Esophagus squamous epithelium (tissue), 5 donors: ENCODE results near the gene ARHGEF28. TPM values are rescaled to one million over a fixed set of nuclear protein-coding genes. Genes with fewer than 3 reads are reported as not detected.

Source experiments
- DNase-seq: peaks from one replicate; lab custom pipeline; 2025; lab: John Stamatoyannopoulos, UW
- H3K27ac ChIP-seq, 4 donors: fragments of 200-600 bp; sonication (generic); one replicate each; pipeline ENCODE4 v1.5.1; 2016 to 2019; ENCODE audit warnings: mild to moderate bottlenecking in 1 of 4
- H3K27me3 ChIP-seq, 4 donors: fragments of 200-600 bp; sonication (generic); 1 replicate in 3 of 4; 2 replicates in 1 of 4; pipeline versions ENCODE4 v1.5.1 to v1.6.0; 2017 to 2021; ENCODE audit warnings: antibody characterized with exemption in 1 of 4
- H3K36me3 ChIP-seq, 3 donors: fragments of 200-600 bp; sonication (generic); one replicate each; pipeline ENCODE4 v1.5.1; 2016 to 2019
- H3K4me1 ChIP-seq, 3 donors: fragments of 200-600 bp; sonication (generic); one replicate each; pipeline ENCODE4 v1.5.1; 2017 to 2019
- H3K4me3 ChIP-seq, 4 donors: fragments of 200-600 bp; sonication (generic); 1 replicate in 3 of 4; 2 replicates in 1 of 4; pipeline ENCODE4 v1.5.1; 2016 to 2019; ENCODE audit warnings: mild to moderate bottlenecking in 2 of 4, moderate library complexity in 1 of 4
- H3K9me3 ChIP-seq, 3 donors: fragments of 200-600 bp; sonication (generic); one replicate each; pipeline ENCODE4 v1.5.1; 2016 to 2019
- POLR2A ChIP-seq, 4 donors: fragments of 450-650 bp; IDR thresholded peaks; one replicate each; pipeline ENCODE4 v1.6.1; 2017; ENCODE audit warnings: antibody characterized with exemption in 4 of 4, mild to moderate bottlenecking in 4 of 4, moderate library complexity in 3 of 4
- WGBS, 2 donors: methylation state at CpG; one replicate each; pipeline ENCODE4 v1.1.5; 2018; 5-methylcytosine and 5-hydroxymethylcytosine counted together
- intact Hi-C: fragments of 100-400 bp; cut with DNase I; formaldehyde crosslinking; loops from one replicate; pipeline ENCODE4 v1.15.0; 2022
- total RNA-seq, 4 donors: library from RNA; depleted of rRNA; stranded (reverse); fragments of >200 nt; gene quantifications; one replicate each; pipeline ENCODE4 v1.1.0, GENCODE V29; 2016
- TF ChIP-seq, protein P1 (sequence below), 6 experiments: fragments of 450-650 bp in 4 of 6; fragments of 200-600 bp in 2 of 6; sonication (generic) in 2 of 6; IDR thresholded peaks; one replicate each; pipeline ENCODE4 v1.5.1; 2016 to 2019; ENCODE audit warnings: antibody characterized with exemption in 6 of 6, mild to moderate bottlenecking in 4 of 6, moderate library complexity in 4 of 6
- donor health status: DM: yes; HTN: yes; CAD: no.

Gene ARHGEF28
- total RNA-seq, 4 donors from 2014 or later, result 9.2 to 34.3 (median 12.7) TPM

DNA sequence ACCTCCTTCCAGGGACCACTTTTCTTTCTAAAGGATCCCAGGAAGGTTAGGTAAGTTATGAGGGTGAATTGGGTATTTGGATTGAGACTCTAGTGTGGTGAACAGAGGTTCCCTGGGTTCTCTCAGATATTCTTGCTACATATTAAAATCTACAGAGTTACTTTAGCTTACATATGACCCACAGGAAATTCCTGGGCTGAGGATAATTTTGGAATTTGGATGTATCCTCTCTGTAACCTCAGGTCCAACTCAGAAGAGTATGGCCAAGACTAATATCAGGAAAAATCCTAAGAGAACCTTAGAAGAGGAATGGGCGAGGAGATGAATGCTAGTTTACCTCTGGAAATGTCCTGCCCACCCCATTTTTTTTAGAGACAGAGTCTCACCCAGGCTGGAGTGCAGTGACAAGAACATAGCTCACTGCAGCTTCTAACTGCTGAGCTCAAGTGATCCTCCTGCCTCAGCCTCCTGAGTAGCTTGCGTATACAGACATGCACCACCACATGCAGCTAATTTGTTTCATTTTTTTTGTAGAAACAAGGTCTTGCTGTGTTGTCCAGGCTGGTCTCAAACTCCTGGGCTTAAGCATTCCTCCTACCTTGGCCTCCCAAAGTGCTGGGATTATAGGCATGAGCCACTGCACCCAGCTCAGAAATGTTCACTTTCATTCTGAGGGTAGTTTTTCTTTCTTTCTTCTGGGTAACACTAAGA lies 196.4 kb downstream of the ARHGEF28 start:
- TF ChIP-seq, protein P1, sequence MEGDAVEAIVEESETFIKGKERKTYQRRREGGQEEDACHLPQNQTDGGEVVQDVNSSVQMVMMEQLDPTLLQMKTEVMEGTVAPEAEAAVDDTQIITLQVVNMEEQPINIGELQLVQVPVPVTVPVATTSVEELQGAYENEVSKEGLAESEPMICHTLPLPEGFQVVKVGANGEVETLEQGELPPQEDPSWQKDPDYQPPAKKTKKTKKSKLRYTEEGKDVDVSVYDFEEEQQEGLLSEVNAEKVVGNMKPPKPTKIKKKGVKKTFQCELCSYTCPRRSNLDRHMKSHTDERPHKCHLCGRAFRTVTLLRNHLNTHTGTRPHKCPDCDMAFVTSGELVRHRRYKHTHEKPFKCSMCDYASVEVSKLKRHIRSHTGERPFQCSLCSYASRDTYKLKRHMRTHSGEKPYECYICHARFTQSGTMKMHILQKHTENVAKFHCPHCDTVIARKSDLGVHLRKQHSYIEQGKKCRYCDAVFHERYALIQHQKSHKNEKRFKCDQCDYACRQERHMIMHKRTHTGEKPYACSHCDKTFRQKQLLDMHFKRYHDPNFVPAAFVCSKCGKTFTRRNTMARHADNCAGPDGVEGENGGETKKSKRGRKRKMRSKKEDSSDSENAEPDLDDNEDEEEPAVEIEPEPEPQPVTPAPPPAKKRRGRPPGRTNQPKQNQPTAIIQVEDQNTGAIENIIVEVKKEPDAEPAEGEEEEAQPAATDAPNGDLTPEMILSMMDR (IDR thresholded peaks at IDR 0.05), result no peak
- no peak for TF ChIP-seq POLR2A (IDR thresholded peaks at IDR 0.05)
- WGBS, 2 donors, result 83 to 93% methylated on average over 2 of the region's 2 CpGs
- Histone ChIP-seq H3K27me3 (no peaks in the 10 kb centered on the region), H3K36me3 (no peaks in the 10 kb centered on the region), H3K4me1 (peaks cover 9 to 88% (median 40%) of the 10 kb centered on the region in 3 donors), H3K9me3 (no peaks in the 10 kb centered on the region), H3K27ac (peak overlapping the region in 3 of 4 donors; percentile 26 to 67 (median 54)), H3K4me3 (no peak overlapping the region)
- no peak for DNase-seq
- intact Hi-C loops, result no loop called here

DNA sequence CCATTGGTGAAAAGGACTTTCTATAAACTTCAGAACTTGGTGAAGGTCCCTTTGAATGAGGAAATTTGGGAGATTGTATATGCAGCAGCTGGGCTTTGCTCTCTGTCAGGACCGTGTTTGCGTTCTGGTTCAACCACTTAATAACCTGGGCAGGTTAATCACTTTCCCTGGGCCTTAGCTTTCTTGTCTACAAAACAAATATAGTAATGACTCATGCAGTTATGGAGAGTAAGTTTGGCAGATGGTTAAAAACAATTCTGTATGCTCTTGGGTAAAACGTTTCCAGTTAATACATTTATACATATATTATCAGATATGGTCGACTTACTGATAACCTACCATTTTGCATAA lies 197.0 kb downstream of the ARHGEF28 start:
- no peaks in the 10 kb centered on the region for H3K9me3 ChIP-seq
- intact Hi-C loops, result no loop called here
- no peaks in the 10 kb centered on the region for H3K36me3 ChIP-seq
- TF ChIP-seq, protein P1 (IDR thresholded peaks at IDR 0.05), result no peak
- TF ChIP-seq POLR2A (IDR thresholded peaks at IDR 0.05), result no peak
- no peak overlapping the region for H3K4me3 ChIP-seq
- H3K4me1 ChIP-seq, result peaks cover 9 to 88% (median 41%) of the 10 kb centered on the region in 3 donors
- peak overlapping the region in 3 of 4 donors; percentile 26 to 69 (median 54) for H3K27ac ChIP-seq
- H3K27me3 ChIP-seq, result no peaks in the 10 kb centered on the region
- 22 to 26% methylated on average over 4 of the region's 4 CpGs for WGBS, 2 donors
- DNase-seq, result no peak

DNA sequence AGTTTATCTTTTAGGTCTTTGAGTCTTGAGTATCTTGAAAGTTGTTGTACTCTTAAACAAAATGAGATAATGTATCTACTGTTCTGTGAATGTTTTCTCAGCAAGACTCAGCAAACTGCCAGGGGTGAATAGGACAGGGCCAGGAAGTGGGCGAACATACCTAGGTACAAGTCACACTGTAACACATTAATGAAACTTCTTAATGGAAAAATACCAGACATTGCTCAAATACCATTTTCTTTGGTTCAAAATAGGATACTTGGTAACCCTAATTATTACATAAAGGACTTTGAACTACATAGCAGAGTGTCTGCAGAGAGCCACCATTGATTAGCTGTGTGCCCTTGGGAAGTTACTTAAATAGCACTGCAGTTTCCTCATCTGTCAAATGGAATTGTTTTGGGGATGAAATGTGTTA lies 197.5 kb downstream of the ARHGEF28 start:
- Histone ChIP-seq H3K27me3 (no peaks in the 10 kb centered on the region), H3K27ac (peak overlapping the region in 1 of 4 donors; percentile 69), H3K9me3 (no peaks in the 10 kb centered on the region), H3K4me3 (no peak overlapping the region), H3K36me3 (no peaks in the 10 kb centered on the region), H3K4me1 (peaks cover 9 to 88% (median 41%) of the 10 kb centered on the region in 3 donors)
- intact Hi-C loops, result no loop called here
- no peak for DNase-seq
- 47 to 79% methylated on average over 1 of the region's 1 CpG for WGBS, 2 donors
- TF ChIP-seq, protein P1 (IDR thresholded peaks at IDR 0.05), result no peak
- no peak for TF ChIP-seq POLR2A (IDR thresholded peaks at IDR 0.05)

- 74 to 79% methylated on average over 7 of the region's 7 CpGs for WGBS, 2 donors
- H3K27ac ChIP-seq, result peak overlapping the region in 2 of 4 donors; percentile 69 to 79
- no peak for DNase-seq
Measured at GRCh38 chr5:73825199-73825598, 199.2 kb downstream of the ARHGEF28 start.

DNA sequence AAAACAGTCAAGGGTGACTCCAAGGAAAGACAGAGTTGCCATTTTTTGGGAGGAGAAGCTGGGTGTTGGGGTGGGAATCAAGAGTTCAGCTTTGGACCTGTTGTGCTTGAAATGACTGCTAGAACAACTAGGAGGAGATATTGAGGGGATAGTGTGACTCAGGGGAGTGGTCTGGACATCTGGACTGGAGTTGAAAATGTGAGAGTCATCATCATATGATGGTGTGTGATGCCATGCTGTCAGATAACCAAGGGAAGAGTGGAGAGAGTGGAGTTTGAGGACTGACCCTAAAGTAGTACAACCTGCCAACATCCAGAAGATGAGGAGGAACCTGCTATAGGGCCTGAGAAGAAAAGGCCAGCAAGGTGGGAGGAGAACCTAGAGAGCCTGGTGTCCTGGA lies 199.7 kb downstream of the ARHGEF28 start:
- no peak for DNase-seq
- H3K4me1 ChIP-seq, result peaks cover 9 to 80% (median 41%) of the 10 kb centered on the region in 3 donors
- H3K36me3 ChIP-seq, result no peaks in the 10 kb centered on the region
- H3K27ac ChIP-seq, result peak overlapping the region; percentile 32 to 79 (median 64)
- H3K27me3 ChIP-seq, result no peaks in the 10 kb centered on the region
- TF ChIP-seq, protein P1 (IDR thresholded peaks at IDR 0.05), result no peak
- TF ChIP-seq POLR2A (IDR thresholded peaks at IDR 0.05), result no peak
- intact Hi-C loops, result no loop called here
- H3K4me3 ChIP-seq, result no peak overlapping the region
- H3K9me3 ChIP-seq, result no peaks in the 10 kb centered on the region

More at GRCh38 chr5:73825199-73825598, 199.2 kb downstream of the ARHGEF28 start:
- Histone ChIP-seq H3K4me3 (no peak overlapping the region), H3K9me3 (no peaks in the 10 kb centered on the region), H3K36me3 (no peaks in the 10 kb centered on the region), H3K27me3 (no peaks in the 10 kb centered on the region), H3K4me1 (peaks cover 9 to 82% (median 41%) of the 10 kb centered on the region in 3 donors)
- no peak for TF ChIP-seq POLR2A (IDR thresholded peaks at IDR 0.05)
- TF ChIP-seq, protein P1 (IDR thresholded peaks at IDR 0.05), result no peak
- intact Hi-C loops, result no loop called here
